AG04450 (cell line): ENCODE measurements around the gene ADARB2. TPM values are rescaled to one million over a fixed set of nuclear protein-coding genes. Genes with fewer than 3 reads are reported as not detected.

ENCODE experiments used
- CTCF ChIA-PET: fragments of 300-600, 350-600 bp; formaldehyde crosslinking; extraction: SDS; loops from one replicate; lab custom pipeline; 2022; ENCODE audit warnings: antibody characterized with exemption, inconsistent platforms; lab: Charles Lee
- POLR2A ChIA-PET: fragments of 350-600 bp; formaldehyde crosslinking; extraction: SDS; loops from one replicate; lab custom pipeline; 2021; ENCODE audit warnings: antibody characterized with exemption, inconsistent platforms; lab: Yijun Ruan, JAX
- DNase-seq: peaks from one replicate; pipeline ENCODE4 v3.0.0-alpha.2; 2011; ENCODE audit warnings: low read depth, low spot score
- H3K27ac ChIP-seq: one replicate; pipeline ENCODE4 v1.5.1; 2012; ENCODE audit warnings: low read depth, low read length, control low read depth
- H3K27me3 ChIP-seq: one replicate; pipeline ENCODE4 v1.6.0; 2012; ENCODE audit warnings: low read length; ENCODE audit not compliant: control insufficient read depth, insufficient read depth
- H3K4me3 ChIP-seq: 2 replicates; pipeline ENCODE4 v1.5.1; 2011; ENCODE audit warnings: mild to moderate bottlenecking, low read depth, low read length, control low read depth
- H3K9me3 ChIP-seq: 2 replicates; pipeline ENCODE4 v1.5.1; 2012; ENCODE audit warnings: low read length; ENCODE audit not compliant: control insufficient read depth, insufficient read depth
- polyA plus RNA-seq: library from polyadenylated mRNA; depleted of rRNA; stranded (reverse); fragments of >200 nt; gene quantifications from 2 replicates; pipeline ENCODE4 v1.2.3, GENCODE V29; 2011
- TF ChIP-seq, protein P1 (sequence below): IDR thresholded peaks from 2 replicates; pipeline ENCODE4 v1.5.1; 2011; ENCODE audit warnings: low read depth, low read length, control low read depth, inconsistent platforms

ADARB2 gene
- polyA plus RNA-seq, 1 experiment, result not detected

GRCh38 chr10:1324903-1325302 lies 412.4 kb downstream of the ADARB2 start:
- ChIA-PET POLR2A (no interaction called here), CTCF (no interaction called here)
- H3K27me3 ChIP-seq, result no peaks in the 10 kb centered on the region
- no peak overlapping the region for H3K27ac ChIP-seq
- DNase-seq, result no peak
- peaks cover 32% of the 10 kb centered on the region for H3K9me3 ChIP-seq
- no peak overlapping the region for H3K4me3 ChIP-seq
- TF ChIP-seq, protein P1, sequence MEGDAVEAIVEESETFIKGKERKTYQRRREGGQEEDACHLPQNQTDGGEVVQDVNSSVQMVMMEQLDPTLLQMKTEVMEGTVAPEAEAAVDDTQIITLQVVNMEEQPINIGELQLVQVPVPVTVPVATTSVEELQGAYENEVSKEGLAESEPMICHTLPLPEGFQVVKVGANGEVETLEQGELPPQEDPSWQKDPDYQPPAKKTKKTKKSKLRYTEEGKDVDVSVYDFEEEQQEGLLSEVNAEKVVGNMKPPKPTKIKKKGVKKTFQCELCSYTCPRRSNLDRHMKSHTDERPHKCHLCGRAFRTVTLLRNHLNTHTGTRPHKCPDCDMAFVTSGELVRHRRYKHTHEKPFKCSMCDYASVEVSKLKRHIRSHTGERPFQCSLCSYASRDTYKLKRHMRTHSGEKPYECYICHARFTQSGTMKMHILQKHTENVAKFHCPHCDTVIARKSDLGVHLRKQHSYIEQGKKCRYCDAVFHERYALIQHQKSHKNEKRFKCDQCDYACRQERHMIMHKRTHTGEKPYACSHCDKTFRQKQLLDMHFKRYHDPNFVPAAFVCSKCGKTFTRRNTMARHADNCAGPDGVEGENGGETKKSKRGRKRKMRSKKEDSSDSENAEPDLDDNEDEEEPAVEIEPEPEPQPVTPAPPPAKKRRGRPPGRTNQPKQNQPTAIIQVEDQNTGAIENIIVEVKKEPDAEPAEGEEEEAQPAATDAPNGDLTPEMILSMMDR, result no peak

DNA sequence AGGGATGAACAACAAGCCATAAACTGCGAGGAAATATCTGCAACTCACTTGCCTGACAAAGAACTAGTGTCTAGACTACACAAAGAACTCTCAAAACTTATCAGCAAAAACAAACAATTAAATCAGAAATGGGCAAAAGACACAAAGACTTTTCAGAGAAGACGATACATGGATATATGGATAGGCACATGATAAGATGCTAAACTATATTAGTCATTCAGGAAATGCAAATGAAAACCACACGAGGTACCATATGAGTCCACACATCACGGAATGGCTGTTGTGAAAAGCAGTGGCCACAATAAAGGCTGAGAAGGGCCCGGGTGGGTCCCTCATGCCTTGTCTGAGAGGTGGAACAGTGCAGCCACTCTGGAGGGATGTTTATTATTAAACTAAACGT lies 413.4 kb downstream of the ADARB2 start:
- DNase-seq, result no peak
- ChIA-PET CTCF (no interaction called here), POLR2A (no interaction called here)
- Histone ChIP-seq H3K27ac (no peak overlapping the region), H3K9me3 (peaks cover 26% of the 10 kb centered on the region), H3K27me3 (no peaks in the 10 kb centered on the region), H3K4me3 (no peak overlapping the region)
- TF ChIP-seq, protein P1, result no peak

DNA sequence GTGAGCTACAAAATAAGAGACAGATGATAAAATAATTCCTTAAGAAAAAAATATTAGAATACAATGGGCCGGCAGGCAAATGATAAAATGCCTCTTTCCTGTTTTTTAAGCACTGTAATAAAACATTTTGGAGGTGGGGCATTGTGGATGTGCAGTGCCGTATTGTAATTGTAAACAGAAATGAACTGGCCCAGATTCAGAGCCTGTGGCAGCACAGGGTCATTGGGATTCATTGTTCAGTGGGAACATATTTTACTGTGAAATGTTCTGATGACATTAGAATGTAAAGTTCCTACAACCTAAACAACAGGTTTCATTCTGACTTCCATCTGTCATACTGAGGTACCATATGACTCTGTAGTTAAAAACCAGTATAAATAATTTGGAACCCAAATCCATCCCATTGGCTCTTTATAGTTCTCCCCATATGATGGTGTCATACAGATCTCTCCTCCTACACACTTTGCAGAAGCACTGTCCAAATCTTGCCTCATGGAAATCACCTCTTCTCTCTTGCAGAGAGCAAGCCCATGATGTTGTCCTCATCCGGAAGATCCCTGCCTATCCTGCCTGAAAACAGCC lies 416.5 kb downstream of the ADARB2 start:
- Histone ChIP-seq H3K27ac (no peak overlapping the region), H3K4me3 (no peak overlapping the region), H3K27me3 (no peaks in the 10 kb centered on the region), H3K9me3 (peaks cover 22% of the 10 kb centered on the region)
- no peak for DNase-seq
- TF ChIP-seq, protein P1, result no peak
- ChIA-PET CTCF (no interaction called here), POLR2A (no interaction called here)

DNA sequence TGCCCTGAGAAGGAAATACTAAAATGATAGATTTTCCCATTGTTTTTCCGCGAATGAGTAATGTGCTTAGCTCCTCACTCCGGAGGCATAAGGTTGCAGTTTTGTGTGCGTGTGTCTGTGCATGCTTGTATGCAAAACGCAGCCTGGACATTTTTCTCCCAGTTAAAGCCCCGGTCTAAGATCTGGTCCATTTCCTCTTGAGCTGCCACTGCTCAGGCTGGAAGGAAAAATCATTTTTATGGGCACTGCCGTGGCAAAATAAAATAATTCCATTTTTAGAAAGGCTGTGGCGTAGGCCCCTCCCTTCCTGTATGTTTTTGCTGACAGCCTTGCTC lies 420.5 kb downstream of the ADARB2 start:
- ChIA-PET CTCF (no interaction called here), POLR2A (no interaction called here)
- Histone ChIP-seq H3K9me3 (peaks cover 52% of the 10 kb centered on the region), H3K27me3 (no peaks in the 10 kb centered on the region), H3K4me3 (no peak overlapping the region), H3K27ac (no peak overlapping the region)
- TF ChIP-seq, protein P1, result no peak
- no peak for DNase-seq

DNA sequence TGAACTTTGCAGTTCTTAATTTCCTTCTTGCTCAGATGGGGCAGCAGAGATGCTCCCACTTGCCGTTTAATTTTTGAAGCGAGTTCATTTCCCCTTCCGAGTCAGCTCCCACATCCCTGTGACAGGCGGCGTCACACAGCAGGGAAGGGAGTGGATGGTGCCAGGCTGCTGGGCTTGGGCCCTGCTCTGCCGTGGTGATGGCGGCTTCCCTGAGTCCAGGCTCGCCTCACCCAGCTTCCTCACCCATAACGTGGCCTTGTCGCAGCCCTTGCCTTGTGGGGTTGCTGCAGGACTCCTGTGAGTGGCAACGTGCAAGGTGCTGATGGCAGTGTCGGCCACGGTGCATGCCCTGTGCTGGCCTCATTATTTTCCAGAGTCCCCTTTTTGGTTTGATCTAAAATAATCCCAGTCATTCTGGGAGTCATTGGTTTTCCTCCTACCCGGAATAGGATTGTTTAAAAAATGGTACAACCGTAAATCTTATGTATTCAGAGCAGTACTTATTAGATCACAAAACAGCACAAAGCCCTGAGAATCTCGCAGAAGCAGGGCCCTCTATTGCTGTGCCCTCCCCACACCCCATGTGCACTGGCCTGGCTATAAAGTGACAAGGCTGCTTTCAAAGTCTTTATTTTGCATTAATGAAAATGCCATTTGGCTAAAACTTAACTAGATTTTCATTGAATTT lies 421.1 kb downstream of the ADARB2 start:
- Histone ChIP-seq H3K9me3 (peaks cover 52% of the 10 kb centered on the region), H3K4me3 (no peak overlapping the region), H3K27ac (no peak overlapping the region), H3K27me3 (no peaks in the 10 kb centered on the region)
- CTCF ChIA-PET, result no interaction called here
- TF ChIP-seq, protein P1, result no peak
- POLR2A ChIA-PET, result no interaction called here
- DNase-seq, result no peak
